ENCODE data around the gene BABAM2. TPM values are rescaled to one million over a fixed set of nuclear protein-coding genes. Genes with fewer than 3 reads are reported as not detected.

BABAM2 gene
- total RNA-seq, 1 donor from 2014 or later: 35.3 TPM

DNA sequence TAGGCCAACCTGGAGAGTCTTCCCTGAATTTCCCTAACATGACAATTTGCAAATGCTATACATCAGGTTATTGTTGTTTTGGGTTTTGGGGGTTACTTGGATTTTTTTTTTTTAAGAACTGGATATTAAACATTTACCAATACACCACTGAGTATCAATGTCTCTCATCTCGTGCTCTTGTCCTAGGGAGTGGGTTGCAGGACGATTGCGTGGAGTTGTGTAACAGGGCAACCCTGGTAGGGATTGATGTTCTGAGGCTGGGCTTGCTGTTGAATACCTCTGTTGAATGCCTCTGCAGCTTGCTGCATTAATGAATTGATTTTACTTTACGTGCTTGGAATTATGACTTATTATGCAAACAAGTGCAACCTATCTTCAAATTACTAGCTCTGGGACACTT lies 483.3 kb downstream of the BABAM2 start:
- no peaks in the 10 kb centered on the region for H3K36me3 ChIP-seq (ENCODE audit: control insufficient read depth, insufficient read depth, low read length)
- DNase-seq (ENCODE audit: low read depth): no peak
- no peaks in the 10 kb centered on the region for H3K27me3 ChIP-seq (ENCODE audit: control insufficient read depth, insufficient read depth, low read length)
- TF ChIP-seq, protein P1, sequence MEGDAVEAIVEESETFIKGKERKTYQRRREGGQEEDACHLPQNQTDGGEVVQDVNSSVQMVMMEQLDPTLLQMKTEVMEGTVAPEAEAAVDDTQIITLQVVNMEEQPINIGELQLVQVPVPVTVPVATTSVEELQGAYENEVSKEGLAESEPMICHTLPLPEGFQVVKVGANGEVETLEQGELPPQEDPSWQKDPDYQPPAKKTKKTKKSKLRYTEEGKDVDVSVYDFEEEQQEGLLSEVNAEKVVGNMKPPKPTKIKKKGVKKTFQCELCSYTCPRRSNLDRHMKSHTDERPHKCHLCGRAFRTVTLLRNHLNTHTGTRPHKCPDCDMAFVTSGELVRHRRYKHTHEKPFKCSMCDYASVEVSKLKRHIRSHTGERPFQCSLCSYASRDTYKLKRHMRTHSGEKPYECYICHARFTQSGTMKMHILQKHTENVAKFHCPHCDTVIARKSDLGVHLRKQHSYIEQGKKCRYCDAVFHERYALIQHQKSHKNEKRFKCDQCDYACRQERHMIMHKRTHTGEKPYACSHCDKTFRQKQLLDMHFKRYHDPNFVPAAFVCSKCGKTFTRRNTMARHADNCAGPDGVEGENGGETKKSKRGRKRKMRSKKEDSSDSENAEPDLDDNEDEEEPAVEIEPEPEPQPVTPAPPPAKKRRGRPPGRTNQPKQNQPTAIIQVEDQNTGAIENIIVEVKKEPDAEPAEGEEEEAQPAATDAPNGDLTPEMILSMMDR (IDR thresholded peaks at IDR 0.05; ENCODE audit: insufficient read depth, low read length, poor library complexity, severe bottlenecking): no peak
- H3K4me3 ChIP-seq (ENCODE audit: low read depth, low read length): no peak overlapping the region

DNA sequence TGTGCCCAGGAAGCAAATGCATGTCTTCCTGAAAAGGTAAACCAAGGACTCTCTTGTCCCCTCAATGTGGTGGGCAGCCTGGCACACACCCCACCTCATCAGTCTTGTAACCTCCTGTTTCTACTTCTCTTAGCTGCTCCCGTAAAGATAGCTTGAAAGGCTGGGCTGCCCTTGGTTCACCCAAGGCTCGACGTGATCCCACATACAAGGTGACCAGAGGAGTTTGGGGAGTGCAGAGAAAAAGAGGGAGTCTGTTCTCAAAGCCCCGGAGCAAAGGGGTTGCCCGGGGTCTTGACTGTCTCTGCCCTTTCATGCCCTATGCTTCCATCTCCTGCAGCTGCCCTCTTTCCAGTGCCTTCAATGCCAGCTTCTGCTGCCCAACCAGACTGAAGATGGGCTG lies 483.8 kb downstream of the BABAM2 start:
- Histone ChIP-seq H3K27me3 (ENCODE audit: control insufficient read depth, insufficient read depth, low read length) (no peaks in the 10 kb centered on the region), H3K36me3 (ENCODE audit: control insufficient read depth, insufficient read depth, low read length) (no peaks in the 10 kb centered on the region), H3K4me3 (ENCODE audit: low read depth, low read length) (no peak overlapping the region)
- TF ChIP-seq, protein P1 (IDR thresholded peaks at IDR 0.05; ENCODE audit: insufficient read depth, low read length, poor library complexity, severe bottlenecking): no peak
- no peak for DNase-seq (ENCODE audit: low read depth)

DNA sequence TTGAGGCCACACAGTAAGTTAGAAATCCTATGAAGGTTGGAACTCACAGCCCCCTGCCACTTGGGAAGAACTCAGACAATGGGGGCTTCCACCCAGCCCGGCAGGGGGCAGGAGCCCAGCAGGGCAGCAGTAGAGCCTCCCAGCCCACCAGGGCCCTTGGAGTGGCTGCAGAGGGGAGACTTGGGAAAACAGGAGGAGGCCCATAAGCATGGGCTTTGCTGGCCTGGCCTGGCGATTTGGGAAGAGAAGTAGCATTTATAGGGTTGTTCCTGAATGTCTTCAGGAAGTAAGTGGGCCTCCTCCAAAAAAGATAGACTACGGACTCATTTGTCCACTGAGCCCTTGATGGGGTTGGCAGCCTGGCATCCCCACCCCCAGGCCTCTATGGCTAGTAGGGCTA lies 484.7 kb downstream of the BABAM2 start:
- Histone ChIP-seq H3K4me3 (ENCODE audit: low read depth, low read length) (no peak overlapping the region), H3K27me3 (ENCODE audit: control insufficient read depth, insufficient read depth, low read length) (no peaks in the 10 kb centered on the region), H3K36me3 (ENCODE audit: control insufficient read depth, insufficient read depth, low read length) (no peaks in the 10 kb centered on the region)
- TF ChIP-seq, protein P1 (IDR thresholded peaks at IDR 0.05; ENCODE audit: insufficient read depth, low read length, poor library complexity, severe bottlenecking): no peak
- no peak for DNase-seq (ENCODE audit: low read depth)

DNA sequence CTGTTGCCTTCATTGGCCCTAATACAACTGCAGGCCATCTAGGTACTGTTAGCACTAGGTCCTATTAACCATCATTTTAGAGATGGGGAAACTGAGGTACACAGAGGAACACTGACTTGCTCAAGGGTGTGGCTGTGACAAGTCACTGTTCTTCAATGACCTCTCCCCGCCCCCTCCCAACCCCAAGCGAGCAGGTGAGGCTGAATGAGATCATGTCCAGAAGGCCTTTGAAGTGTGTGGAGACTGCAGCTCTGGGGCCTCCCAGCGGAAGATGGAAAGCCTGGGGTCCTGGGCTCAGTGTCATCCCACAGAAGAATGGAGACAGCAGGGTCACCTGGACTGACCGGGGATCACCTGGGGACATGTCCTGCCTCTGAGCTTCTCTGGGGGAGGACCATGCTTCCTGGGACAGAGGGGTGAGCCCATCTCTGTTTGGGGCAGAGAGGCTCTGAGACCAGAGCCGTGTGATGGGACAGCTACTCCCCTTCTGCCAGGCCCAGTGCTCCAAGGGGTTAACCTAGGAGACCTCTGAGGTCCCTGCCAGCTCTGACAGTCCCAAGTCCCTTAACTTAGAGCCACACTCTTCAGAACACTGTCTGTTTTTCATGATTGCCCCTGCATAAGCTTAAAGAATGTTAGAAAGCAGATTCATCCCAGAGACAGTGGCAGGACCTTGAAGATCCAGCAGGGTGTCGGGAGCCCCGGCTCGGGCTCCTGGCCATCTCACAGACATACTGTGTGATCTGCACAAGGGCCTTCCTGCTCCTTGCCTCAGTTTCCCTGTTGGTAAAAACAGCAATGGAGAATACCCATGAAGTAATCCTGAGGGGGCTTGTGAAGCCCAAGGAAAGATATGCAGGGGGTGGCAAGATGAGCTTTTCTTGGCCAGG lies 485.5 kb downstream of the BABAM2 start:
- DNase-seq (ENCODE audit: low read depth): no peak
- Histone ChIP-seq H3K36me3 (ENCODE audit: control insufficient read depth, insufficient read depth, low read length) (no peaks in the 10 kb centered on the region), H3K27me3 (ENCODE audit: control insufficient read depth, insufficient read depth, low read length) (no peaks in the 10 kb centered on the region), H3K4me3 (ENCODE audit: low read depth, low read length) (no peak overlapping the region)
- TF ChIP-seq, protein P1 (IDR thresholded peaks at IDR 0.05; ENCODE audit: insufficient read depth, low read length, poor library complexity, severe bottlenecking): no peak

DNA sequence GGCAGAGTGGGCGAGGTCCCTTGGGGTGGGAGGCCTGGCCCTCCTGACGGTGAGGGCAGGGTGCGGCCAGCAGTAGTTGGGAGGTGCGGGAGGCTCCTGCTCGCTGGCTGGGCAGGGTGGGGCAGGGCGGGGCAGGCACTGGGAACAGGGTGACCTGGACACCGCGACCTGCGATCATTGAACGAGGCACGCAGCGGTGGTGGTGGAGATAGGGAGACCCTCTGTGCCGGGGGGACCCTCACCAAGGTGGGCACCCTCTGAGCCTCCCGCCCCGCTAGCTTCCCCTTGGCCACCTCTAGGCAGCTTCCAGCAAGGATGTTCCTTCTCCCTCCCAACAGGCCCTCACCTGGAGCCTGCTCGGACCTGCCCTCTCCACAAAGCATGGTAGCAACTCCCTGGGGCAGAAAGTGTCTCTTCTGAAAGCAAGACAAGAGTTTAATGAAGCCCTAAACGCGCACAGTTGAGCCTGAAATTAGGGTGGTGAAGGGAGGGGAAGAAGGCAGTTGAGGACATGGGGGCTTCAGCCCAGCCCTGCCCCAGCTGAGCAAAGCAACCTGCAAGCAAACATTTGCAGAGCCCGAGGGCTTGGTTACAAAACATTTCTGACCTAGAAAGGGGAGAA lies 486.8 kb downstream of the BABAM2 start:
- Histone ChIP-seq H3K4me3 (ENCODE audit: low read depth, low read length) (no peak overlapping the region), H3K36me3 (ENCODE audit: control insufficient read depth, insufficient read depth, low read length) (no peaks in the 10 kb centered on the region), H3K27me3 (ENCODE audit: control insufficient read depth, insufficient read depth, low read length) (no peaks in the 10 kb centered on the region)
- TF ChIP-seq, protein P1 (IDR thresholded peaks at IDR 0.05; ENCODE audit: insufficient read depth, low read length, poor library complexity, severe bottlenecking): no peak
- no peak for DNase-seq (ENCODE audit: low read depth)
